WTC11 (cell line): ENCODE measurements around the gene GSG1L. TPM values are rescaled to one million over a fixed set of nuclear protein-coding genes. Genes with fewer than 3 reads are reported as not detected.

Source experiments
- ATAC-seq: fragments of 200-7000 bp; cut with Tn5 transposase; 2 replicates; pipeline ENCODE4 v1.10.0; 2021; ENCODE audit warnings: mild to moderate bottlenecking, moderate library complexity
- CTCF ChIA-PET: fragments of 300-600 bp; sonication (Branson Sonifier 250); formaldehyde crosslinking; loops from one replicate; lab custom pipeline; 2021; ENCODE audit warnings: antibody characterized with exemption; lab: Charles Lee
- POLR2A ChIA-PET: fragments of 350-600 bp; sonication (Branson Sonifier 250); formaldehyde crosslinking; loops from one replicate; lab custom pipeline; 2021; ENCODE audit warnings: antibody characterized with exemption; lab: Charles Lee
- DNase-seq: peaks from one replicate; pipeline ENCODE4 v3.0.0; 2021; ENCODE audit warnings: low spot score
- H3K27ac Mint-ChIP-seq: 2 replicates; pipeline ENCODE4 v1.8.0; 2021; ENCODE audit warnings: mixed read lengths
- H3K27me3 Mint-ChIP-seq: 2 replicates; pipeline ENCODE4 v1.8.0; 2021; ENCODE audit warnings: low read depth, mild to moderate bottlenecking, moderate library complexity, mixed read lengths
- H3K36me3 Mint-ChIP-seq: 2 replicates; pipeline ENCODE4 v1.8.0; 2021; ENCODE audit warnings: mixed read lengths
- H3K4me1 Mint-ChIP-seq: 2 replicates; pipeline ENCODE4 v1.8.0; 2022; ENCODE audit warnings: mixed read lengths
- H3K4me3 Mint-ChIP-seq: 2 replicates; pipeline ENCODE4 v1.8.0; 2021; ENCODE audit warnings: mild to moderate bottlenecking, moderate library complexity, mixed read lengths
- H3K9me3 Mint-ChIP-seq: 2 replicates; pipeline ENCODE4 v1.8.0; 2021; ENCODE audit warnings: mixed read lengths
- CBFB ChIP-seq: sonication (generic); formaldehyde crosslinking; IDR thresholded peaks from 2 replicates; pipeline ENCODE4 v1.8.1; 2022; ENCODE audit warnings: mild to moderate bottlenecking, low read depth, missing genetic modification reagents
- E2F5 ChIP-seq: sonication (generic); formaldehyde crosslinking; IDR thresholded peaks from 2 replicates; pipeline ENCODE4 v1.8.1; 2022; ENCODE audit warnings: mild to moderate bottlenecking, moderate library complexity, missing genetic modification reagents
- EMX1 ChIP-seq: fragments of 250-450 bp; sonication (Bioruptor Pico); IDR thresholded peaks from 2 replicates; pipeline ENCODE4 v1.8.0; 2021; ENCODE audit warnings: mild to moderate bottlenecking
- ERG ChIP-seq: fragments of 250-450 bp; sonication (Bioruptor Pico); IDR thresholded peaks from 2 replicates; pipeline ENCODE4 v1.8.0; 2021; ENCODE audit warnings: mild to moderate bottlenecking
- ETV6 ChIP-seq: sonication (generic); formaldehyde crosslinking; IDR thresholded peaks from 2 replicates; pipeline ENCODE4 v1.8.1; 2022; ENCODE audit warnings: mild to moderate bottlenecking, missing genetic modification reagents
- FOXK1 ChIP-seq: sonication (generic); formaldehyde crosslinking; IDR thresholded peaks from 2 replicates; pipeline ENCODE4 v1.8.0; 2022; ENCODE audit warnings: mild to moderate bottlenecking, moderate library complexity, missing genetic modification reagents
- GRHL2 ChIP-seq: fragments of 250-450 bp; sonication (Bioruptor Pico); IDR thresholded peaks from 2 replicates; pipeline ENCODE4 v1.8.0; 2022; ENCODE audit warnings: mild to moderate bottlenecking, moderate library complexity; ENCODE audit not compliant: insufficient replicate concordance, severe bottlenecking
- GTF2I ChIP-seq: fragments of 250-450 bp; sonication (Bioruptor Pico); conservative IDR thresholded peaks from 2 replicates; pipeline ENCODE4 v1.4.0; 2021; ENCODE audit warnings: mild to moderate bottlenecking
- IRF2 ChIP-seq: sonication (generic); formaldehyde crosslinking; IDR thresholded peaks from 2 replicates; pipeline ENCODE4 v1.8.0; 2022; ENCODE audit warnings: low read depth, missing genetic modification reagents, borderline replicate concordance
- KAT7 ChIP-seq: sonication (generic); formaldehyde crosslinking; IDR thresholded peaks from 2 replicates; pipeline ENCODE4 v1.8.1; 2023; ENCODE audit warnings: missing genetic modification reagents, mild to moderate bottlenecking, borderline replicate concordance
- RELA ChIP-seq: sonication (generic); formaldehyde crosslinking; IDR thresholded peaks from 2 replicates; pipeline ENCODE4 v1.8.1; 2022; ENCODE audit warnings: missing genetic modification reagents, mild to moderate bottlenecking, borderline replicate concordance
- SMAD3 ChIP-seq: sonication (generic); formaldehyde crosslinking; IDR thresholded peaks from 2 replicates; pipeline ENCODE4 v1.8.0; 2022; ENCODE audit warnings: missing genetic modification reagents, mild to moderate bottlenecking, borderline replicate concordance
- SMAD4 ChIP-seq: sonication (generic); formaldehyde crosslinking; IDR thresholded peaks from 2 replicates; pipeline ENCODE4 v1.8.0; 2022; ENCODE audit warnings: mild to moderate bottlenecking, missing genetic modification reagents
- STAT6 ChIP-seq: sonication (generic); formaldehyde crosslinking; conservative IDR thresholded peaks from 2 replicates; pipeline ENCODE4 v1.8.1; 2023; ENCODE audit warnings: mild to moderate bottlenecking, low read depth, missing genetic modification reagents, moderate library complexity
- TEAD1 ChIP-seq: sonication (generic); formaldehyde crosslinking; IDR thresholded peaks from 2 replicates; pipeline ENCODE4 v1.8.0; 2022; ENCODE audit warnings: mild to moderate bottlenecking, missing genetic modification reagents
- TEAD4 ChIP-seq: sonication (generic); formaldehyde crosslinking; IDR thresholded peaks from 2 replicates; pipeline ENCODE4 v1.8.0; 2022; ENCODE audit warnings: mild to moderate bottlenecking, missing genetic modification reagents
- ZBTB21 ChIP-seq: sonication (generic); formaldehyde crosslinking; IDR thresholded peaks from 2 replicates; pipeline ENCODE4 v1.8.1; 2023; ENCODE audit warnings: mild to moderate bottlenecking, missing genetic modification reagents, borderline replicate concordance
- ZMAT4 ChIP-seq: fragments of 250-450 bp; sonication (Bioruptor Pico); IDR thresholded peaks from 2 replicates; pipeline ENCODE4 v1.9.0; 2021; ENCODE audit warnings: mild to moderate bottlenecking
- ZNF219 ChIP-seq: sonication (generic); formaldehyde crosslinking; IDR thresholded peaks from 2 replicates; pipeline ENCODE4 v1.8.0; 2023; ENCODE audit warnings: missing genetic modification reagents, mild to moderate bottlenecking, borderline replicate concordance
- ZNF317 ChIP-seq: sonication (generic); formaldehyde crosslinking; IDR thresholded peaks from 2 replicates; pipeline ENCODE4 v1.8.1; 2023; ENCODE audit warnings: low read depth, mild to moderate bottlenecking, moderate library complexity, missing genetic modification reagents, borderline replicate concordance
- ZNF396 ChIP-seq: fragments of 250-450 bp; sonication (Bioruptor Pico); IDR thresholded peaks from 2 replicates; pipeline ENCODE4 v1.8.0; 2021; ENCODE audit warnings: mild to moderate bottlenecking, moderate library complexity, borderline replicate concordance
- ZNF671 ChIP-seq: fragments of 250-450 bp; sonication (Bioruptor Pico); IDR thresholded peaks from 2 replicates; pipeline ENCODE4 v1.8.0; 2021; ENCODE audit warnings: mild to moderate bottlenecking
- total RNA-seq: library from RNA; stranded (reverse); gene quantifications from 3 replicates; pipeline ENCODE4 v1.2.3, GENCODE V29; 2021
- TF ChIP-seq, protein P1 (sequence below): sonication (generic); formaldehyde crosslinking; IDR thresholded peaks from 2 replicates; pipeline ENCODE4 v1.8.0; 2022; ENCODE audit warnings: mild to moderate bottlenecking, missing genetic modification reagents

Gene GSG1L
- total RNA-seq, 1 experiment from 2014 or later, result 0.28 TPM

DNA sequence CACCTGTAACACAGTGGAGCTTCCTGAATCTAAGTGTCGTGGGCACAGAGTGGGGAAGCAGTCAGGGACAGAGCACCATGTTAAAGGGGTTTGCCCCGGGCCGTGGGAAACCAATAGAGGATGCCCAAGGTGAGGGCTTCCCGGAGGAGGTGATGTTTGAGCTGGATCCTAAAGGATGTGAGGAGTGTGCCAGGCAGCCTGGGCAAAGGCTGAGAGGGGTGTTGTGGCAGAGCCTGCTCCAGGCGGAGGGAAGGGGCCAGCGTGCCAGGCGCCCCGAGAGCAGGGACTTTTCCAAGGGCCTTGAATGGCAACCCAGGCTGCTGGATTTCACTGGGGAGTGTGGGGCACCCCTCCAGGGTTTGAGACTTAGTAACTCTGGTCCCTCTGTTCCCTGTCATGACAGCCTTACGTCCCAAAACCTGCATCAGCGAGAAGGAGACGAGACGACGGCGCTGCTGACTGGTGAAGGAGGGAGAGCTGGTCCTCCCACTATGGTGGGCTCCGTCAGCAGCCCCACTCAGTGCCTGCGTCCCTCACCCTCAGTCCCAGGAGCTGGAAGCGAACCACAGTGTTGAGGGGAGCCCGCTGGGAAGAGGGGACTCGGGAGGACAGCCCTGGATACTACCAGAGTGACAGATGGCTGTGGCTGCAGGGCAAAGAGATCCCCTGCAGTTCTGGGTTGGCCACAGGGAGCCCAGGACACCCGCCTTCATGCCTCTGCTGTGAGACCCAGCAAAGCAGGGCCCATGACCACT lies 285.2 kb downstream of the GSG1L start (continued):
- no peak for TF ChIP-seq GRHL2 (CRISPR knock-in tag)
- no peak for TF ChIP-seq GTF2I (CRISPR knock-in tag)
- no peak for TF ChIP-seq TEAD1 (CRISPR knock-in tag)
- TF ChIP-seq ZNF671 (CRISPR knock-in tag), result no peak
- TF ChIP-seq ZNF219, result no peak
- no peak for TF ChIP-seq ZNF317 (CRISPR knock-in tag)
- TF ChIP-seq EMX1, result no peak
- no peak for TF ChIP-seq CBFB
- no peak for TF ChIP-seq STAT6
- TF ChIP-seq FOXK1 (CRISPR knock-in tag), result no peak

- TF ChIP-seq RELA, result no peak
- TF ChIP-seq ZMAT4, result no peak
- no peak for TF ChIP-seq ETV6
- no peak for TF ChIP-seq TEAD4
- no peak for TF ChIP-seq IRF2
- TF ChIP-seq ZBTB21 (CRISPR knock-in tag), result no peak
- no peak for TF ChIP-seq SMAD4 (CRISPR knock-in tag)
- no peak for TF ChIP-seq ERG (CRISPR knock-in tag)
- TF ChIP-seq ZNF671 (CRISPR knock-in tag), result no peak
- no peak for TF ChIP-seq TEAD1 (CRISPR knock-in tag)
- TF ChIP-seq E2F5, result no peak
- TF ChIP-seq, protein P1, sequence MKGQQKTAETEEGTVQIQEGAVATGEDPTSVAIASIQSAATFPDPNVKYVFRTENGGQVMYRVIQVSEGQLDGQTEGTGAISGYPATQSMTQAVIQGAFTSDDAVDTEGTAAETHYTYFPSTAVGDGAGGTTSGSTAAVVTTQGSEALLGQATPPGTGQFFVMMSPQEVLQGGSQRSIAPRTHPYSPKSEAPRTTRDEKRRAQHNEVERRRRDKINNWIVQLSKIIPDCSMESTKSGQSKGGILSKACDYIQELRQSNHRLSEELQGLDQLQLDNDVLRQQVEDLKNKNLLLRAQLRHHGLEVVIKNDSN, result no peak
- TF ChIP-seq KAT7 (CRISPR knock-in tag), result no peak
- no peak for TF ChIP-seq SMAD3
- TF ChIP-seq ZNF396, result no peak
- no peak for DNase-seq
- H3K9me3 Mint-ChIP-seq, result no peaks in the 10 kb centered on the region
- H3K4me1 Mint-ChIP-seq, result 0 out of 2 replicates have a peak, but pooled peaks cover 2% of the 10 kb centered on the region
- no peak overlapping the region for H3K27ac Mint-ChIP-seq
- no peak overlapping the region for H3K4me3 Mint-ChIP-seq
- CTCF ChIA-PET, result interaction anchor here (0.7 to 1.8 kb wide), 3 partner anchors 79 to 90 kb away, joined by 3 to 11 read pairs (median 3); no protein-coding TSS in a partner anchor
- ATAC-seq, result no peak
- POLR2A ChIA-PET, result no interaction called here
- no peaks in the 10 kb centered on the region for H3K27me3 Mint-ChIP-seq
- H3K36me3 Mint-ChIP-seq, result no peaks in the 10 kb centered on the region
Observed at GRCh38 chr16:27777527-27777926, 286.0 kb downstream of the GSG1L start.
